ENCODE measurements around the gene TOR2A.

TOR2A gene

GRCh38 chr9:127693697-127694096 lies 41.4 kb downstream of the TOR2A start:
- DNase-seq = no peak

- no peak for DNase-seq
Measured at GRCh38 chr9:127693143-127693542, 42.0 kb downstream of the TOR2A start.

- DNase-seq = no peak
Measured at GRCh38 chr9:127692071-127692470, 43.0 kb downstream of the TOR2A start.

- no peak for DNase-seq
Measured at GRCh38 chr9:127690735-127691134, 44.4 kb downstream of the TOR2A start.

GRCh38 chr9:127689329-127690000 lies 45.6 kb downstream of the TOR2A start:
- DNase-seq = no peak

- DNase-seq = no peak
Measured at GRCh38 chr9:127686461-127687393, 48.4 kb downstream of the TOR2A start.

GRCh38 chr9:127684576-127684975 lies 50.5 kb downstream of the TOR2A start:
- no peak for DNase-seq

GRCh38 chr9:127683723-127684122 lies 51.4 kb downstream of the TOR2A start:
- DNase-seq = no peak

GRCh38 chr9:127682351-127683136 lies 52.5 kb downstream of the TOR2A start:
- no peak for DNase-seq

All from NK-92 treated with Interleukin-12 subunit alpha and Interleukin-12 subunit beta, amount 100 ng/mL, for 24 hours (cell line).